Activated CD8-positive, alpha-beta memory T cell treated with anti-CD3 and anti-CD28 coated beads, Interleukin-2, amount 50 U/mL, for 4 hours (primary cell): ENCODE data around the gene A2M.

Experiments
- DNase-seq: peaks from one replicate; pipeline ENCODE4 v3.0.0-alpha.2; 2020

The A2M gene

GRCh38 chr12:9098115-9098452, 17.6 kb downstream of the A2M start:
- no peak for DNase-seq

- DNase-seq, result no peak
Measured at GRCh38 chr12:9096563-9097176, 19.0 kb downstream of the A2M start.

GRCh38 chr12:9095322-9095721, 20.4 kb downstream of the A2M start:
- no peak for DNase-seq

GRCh38 chr12:9094512-9095206, 21.1 kb downstream of the A2M start:
- no peak for DNase-seq

GRCh38 chr12:9091891-9092598, 23.7 kb downstream of the A2M start:
- no peak for DNase-seq

GRCh38 chr12:9090220-9090619, 25.5 kb downstream of the A2M start:
- no peak for DNase-seq

- no peak for DNase-seq
Measured at GRCh38 chr12:9087087-9087835, 28.5 kb downstream of the A2M start.

- no peak for DNase-seq
Measured at GRCh38 chr12:9086087-9086486, 29.6 kb downstream of the A2M start.

GRCh38 chr12:9084417-9084816, 31.3 kb downstream of the A2M start:
- DNase-seq, result no peak

GRCh38 chr12:9083793-9084192, 31.9 kb downstream of the A2M start:
- no peak for DNase-seq

- no peak for DNase-seq
Measured at GRCh38 chr12:9081667-9082427, 33.9 kb downstream of the A2M start.

- DNase-seq, result no peak
Measured at GRCh38 chr12:9079883-9080675, 35.6 kb downstream of the A2M start.

- no peak for DNase-seq
Measured at GRCh38 chr12:9079082-9079481, 36.6 kb downstream of the A2M start.

GRCh38 chr12:9077152-9078031, 38.3 kb downstream of the A2M start:
- no peak for DNase-seq

GRCh38 chr12:9076733-9077132, 39.0 kb downstream of the A2M start:
- DNase-seq, result no peak

- DNase-seq, result no peak
Measured at GRCh38 chr12:9075138-9075535, 40.6 kb downstream of the A2M start.

- DNase-seq, result no peak
Measured at GRCh38 chr12:9074484-9075137, 41.1 kb downstream of the A2M start.

GRCh38 chr12:9073076-9073475, 42.6 kb downstream of the A2M start:
- DNase-seq, result no peak

- DNase-seq, result no peak
Measured at GRCh38 chr12:9072481-9073038, 43.2 kb downstream of the A2M start.

GRCh38 chr12:9071969-9072368, 43.8 kb downstream of the A2M start:
- no peak for DNase-seq
